ENCODE data around the gene TEP1. TPM values are rescaled to one million over a fixed set of nuclear protein-coding genes. Genes with fewer than 3 reads are reported as not detected.

TEP1 gene
- total and polyA plus RNA-seq, 4 donors: 10.3 to 62.4 (median 38.6) TPM

GRCh38 chr14:20384886-20385285, 28.4 kb downstream of the TEP1 start:
- no peak for DNase-seq
- ATAC-seq (ENCODE audit: low FRiP score): no peak
- Histone ChIP-seq H3K27me3 (ENCODE audit: control insufficient read depth in 1 of 2, insufficient read depth in 2 of 2, low read length in 1 of 2) (no peaks in the 10 kb centered on the region), H3K36me3 (ENCODE audit: control insufficient read depth in 1 of 2, insufficient read depth in 2 of 2, low read length in 1 of 2) (peaks cover 23 to 34% of the 10 kb centered on the region in 2 donors), H3K4me1 (ENCODE audit: control insufficient read depth in 1 of 2, insufficient read depth in 2 of 2, low read length in 2 of 2) (no peaks in the 10 kb centered on the region), H3K4me3 (ENCODE audit: low read length in 2 of 2) (no peak overlapping the region), H3K27ac (ENCODE audit: low read depth in 1 of 2, low read length in 2 of 2) (no peak overlapping the region), H3K9me3 (ENCODE audit: control insufficient read depth, low read length) (no peaks in the 10 kb centered on the region)
- intact Hi-C loops (cut with DNase I): no loop called here
- 90 to 93% methylated on average over 5 of the region's 5 CpGs for WGBS, 2 donors

GRCh38 chr14:20384321-20384720, 29.0 kb downstream of the TEP1 start:
- no peaks in the 10 kb centered on the region for H3K4me1 ChIP-seq (ENCODE audit: control insufficient read depth in 1 of 2, insufficient read depth in 2 of 2, low read length in 2 of 2)
- intact Hi-C loops (cut with DNase I): no loop called here
- DNase-seq (no peak), ATAC-seq (ENCODE audit: low FRiP score) (no peak)
- no peaks in the 10 kb centered on the region for H3K9me3 ChIP-seq (ENCODE audit: control insufficient read depth, low read length)
- no peak overlapping the region for H3K27ac ChIP-seq (ENCODE audit: low read depth in 1 of 2, low read length in 2 of 2)
- H3K4me3 ChIP-seq (ENCODE audit: low read length in 2 of 2): no peak overlapping the region
- no peaks in the 10 kb centered on the region for H3K27me3 ChIP-seq (ENCODE audit: control insufficient read depth in 1 of 2, insufficient read depth in 2 of 2, low read length in 1 of 2)
- 88 to 96% methylated on average over 7 of the region's 7 CpGs for WGBS, 2 donors
- H3K36me3 ChIP-seq (ENCODE audit: control insufficient read depth in 1 of 2, insufficient read depth in 2 of 2, low read length in 1 of 2): peaks cover 20 to 33% of the 10 kb centered on the region in 2 donors

- no peak for ATAC-seq (ENCODE audit: low FRiP score)
- H3K4me1 ChIP-seq (ENCODE audit: control insufficient read depth in 1 of 2, insufficient read depth in 2 of 2, low read length in 2 of 2): no peaks in the 10 kb centered on the region
- no peak overlapping the region for H3K27ac ChIP-seq (ENCODE audit: low read depth in 1 of 2, low read length in 2 of 2)
- H3K36me3 ChIP-seq (ENCODE audit: control insufficient read depth in 1 of 2, insufficient read depth in 2 of 2, low read length in 1 of 2): peaks cover 18 to 31% of the 10 kb centered on the region in 2 donors
- H3K27me3 ChIP-seq (ENCODE audit: control insufficient read depth in 1 of 2, insufficient read depth in 2 of 2, low read length in 1 of 2): no peaks in the 10 kb centered on the region
- intact Hi-C loops (cut with DNase I): no loop called here
- no peak for DNase-seq
- no peaks in the 10 kb centered on the region for H3K9me3 ChIP-seq (ENCODE audit: control insufficient read depth, low read length)
- WGBS, 2 donors: 87 to 91% methylated on average over 5 of the region's 5 CpGs
- no peak overlapping the region for H3K4me3 ChIP-seq (ENCODE audit: low read length in 2 of 2)
Measured at GRCh38 chr14:20383636-20384035, 29.7 kb downstream of the TEP1 start.

GRCh38 chr14:20383032-20383431, 30.3 kb downstream of the TEP1 start:
- 92 to 94% methylated on average over 10 of the region's 10 CpGs for WGBS, 2 donors
- H3K27ac ChIP-seq (ENCODE audit: low read depth in 1 of 2, low read length in 2 of 2): no peak overlapping the region
- intact Hi-C loops (cut with DNase I): no loop called here
- H3K4me1 ChIP-seq (ENCODE audit: control insufficient read depth in 1 of 2, insufficient read depth in 2 of 2, low read length in 2 of 2): no peaks in the 10 kb centered on the region
- ATAC-seq (ENCODE audit: low FRiP score) (no peak), DNase-seq (no peak)
- H3K36me3 ChIP-seq (ENCODE audit: control insufficient read depth in 1 of 2, insufficient read depth in 2 of 2, low read length in 1 of 2): peaks cover 12 to 34% of the 10 kb centered on the region in 2 donors
- H3K4me3 ChIP-seq (ENCODE audit: low read length in 2 of 2): no peak overlapping the region
- H3K9me3 ChIP-seq (ENCODE audit: control insufficient read depth, low read length): no peaks in the 10 kb centered on the region
- H3K27me3 ChIP-seq (ENCODE audit: control insufficient read depth in 1 of 2, insufficient read depth in 2 of 2, low read length in 1 of 2): no peaks in the 10 kb centered on the region

- WGBS, 2 donors: 93% methylated on average over 11 to 12 of the region's 12 CpGs
- Histone ChIP-seq H3K36me3 (ENCODE audit: control insufficient read depth in 1 of 2, insufficient read depth in 2 of 2, low read length in 1 of 2) (peaks cover 11 to 31% of the 10 kb centered on the region in 2 donors), H3K27ac (ENCODE audit: low read depth in 1 of 2, low read length in 2 of 2) (no peak overlapping the region), H3K4me3 (ENCODE audit: low read length in 2 of 2) (no peak overlapping the region), H3K9me3 (ENCODE audit: control insufficient read depth, low read length) (no peaks in the 10 kb centered on the region), H3K27me3 (ENCODE audit: control insufficient read depth in 1 of 2, insufficient read depth in 2 of 2, low read length in 1 of 2) (no peaks in the 10 kb centered on the region), H3K4me1 (ENCODE audit: control insufficient read depth in 1 of 2, insufficient read depth in 2 of 2, low read length in 2 of 2) (no peaks in the 10 kb centered on the region)
- no peak for DNase-seq
- intact Hi-C loops (cut with DNase I): no loop called here
- no peak for ATAC-seq (ENCODE audit: low FRiP score)
Measured at GRCh38 chr14:20382526-20382925, 30.8 kb downstream of the TEP1 start.

GRCh38 chr14:20381341-20381740, 32.0 kb downstream of the TEP1 start:
- DNase-seq (no peak), ATAC-seq (ENCODE audit: low FRiP score) (no peak)
- intact Hi-C loops (cut with DNase I): no loop called here
- H3K36me3 ChIP-seq (ENCODE audit: control insufficient read depth in 1 of 2, insufficient read depth in 2 of 2, low read length in 1 of 2): peaks cover 11 to 30% of the 10 kb centered on the region in 2 donors
- WGBS, 2 donors: 82 to 83% methylated on average over 7 of the region's 7 CpGs
- H3K4me1 ChIP-seq (ENCODE audit: control insufficient read depth in 1 of 2, insufficient read depth in 2 of 2, low read length in 2 of 2): no peaks in the 10 kb centered on the region
- H3K27me3 ChIP-seq (ENCODE audit: control insufficient read depth in 1 of 2, insufficient read depth in 2 of 2, low read length in 1 of 2): no peaks in the 10 kb centered on the region
- H3K9me3 ChIP-seq (ENCODE audit: control insufficient read depth, low read length): no peaks in the 10 kb centered on the region
- no peak overlapping the region for H3K4me3 ChIP-seq (ENCODE audit: low read length in 2 of 2)
- no peak overlapping the region for H3K27ac ChIP-seq (ENCODE audit: low read depth in 1 of 2, low read length in 2 of 2)

GRCh38 chr14:20380681-20381080, 32.6 kb downstream of the TEP1 start:
- no peak overlapping the region for H3K4me3 ChIP-seq (ENCODE audit: low read length in 2 of 2)
- WGBS, 2 donors: 86 to 90% methylated on average over 6 of the region's 6 CpGs
- no peaks in the 10 kb centered on the region for H3K27me3 ChIP-seq (ENCODE audit: control insufficient read depth in 1 of 2, insufficient read depth in 2 of 2, low read length in 1 of 2)
- no peaks in the 10 kb centered on the region for H3K9me3 ChIP-seq (ENCODE audit: control insufficient read depth, low read length)
- ATAC-seq (ENCODE audit: low FRiP score) (no peak), DNase-seq (no peak)
- intact Hi-C loops (cut with DNase I): no loop called here
- no peaks in the 10 kb centered on the region for H3K4me1 ChIP-seq (ENCODE audit: control insufficient read depth in 1 of 2, insufficient read depth in 2 of 2, low read length in 2 of 2)
- no peak overlapping the region for H3K27ac ChIP-seq (ENCODE audit: low read depth in 1 of 2, low read length in 2 of 2)
- H3K36me3 ChIP-seq (ENCODE audit: control insufficient read depth in 1 of 2, insufficient read depth in 2 of 2, low read length in 1 of 2): peaks cover 11 to 27% of the 10 kb centered on the region in 2 donors

- Histone ChIP-seq H3K36me3 (ENCODE audit: control insufficient read depth in 1 of 2, insufficient read depth in 2 of 2, low read length in 1 of 2) (peaks cover 9 to 25% of the 10 kb centered on the region in 2 donors), H3K4me3 (ENCODE audit: low read length in 2 of 2) (no peak overlapping the region), H3K27ac (ENCODE audit: low read depth in 1 of 2, low read length in 2 of 2) (no peak overlapping the region), H3K4me1 (ENCODE audit: control insufficient read depth in 1 of 2, insufficient read depth in 2 of 2, low read length in 2 of 2) (no peaks in the 10 kb centered on the region), H3K9me3 (ENCODE audit: control insufficient read depth, low read length) (no peaks in the 10 kb centered on the region), H3K27me3 (ENCODE audit: control insufficient read depth in 1 of 2, insufficient read depth in 2 of 2, low read length in 1 of 2) (no peaks in the 10 kb centered on the region)
- no peak for DNase-seq
- intact Hi-C loops (cut with DNase I): no loop called here
- ATAC-seq (ENCODE audit: low FRiP score): no peak
- 48 to 51% methylated on average over 1 of the region's 1 CpG for WGBS, 2 donors
Measured at GRCh38 chr14:20379743-20380142, 33.6 kb downstream of the TEP1 start.

GRCh38 chr14:20377171-20377570, 36.1 kb downstream of the TEP1 start:
- peaks cover 17 to 28% of the 10 kb centered on the region in 2 donors for H3K36me3 ChIP-seq (ENCODE audit: control insufficient read depth in 1 of 2, insufficient read depth in 2 of 2, low read length in 1 of 2)
- H3K4me1 ChIP-seq (ENCODE audit: control insufficient read depth in 1 of 2, insufficient read depth in 2 of 2, low read length in 2 of 2): no peaks in the 10 kb centered on the region
- no peaks in the 10 kb centered on the region for H3K27me3 ChIP-seq (ENCODE audit: control insufficient read depth in 1 of 2, insufficient read depth in 2 of 2, low read length in 1 of 2)
- intact Hi-C loops (cut with DNase I): no loop called here
- no peaks in the 10 kb centered on the region for H3K9me3 ChIP-seq (ENCODE audit: control insufficient read depth, low read length)
- ATAC-seq (ENCODE audit: low FRiP score) (no peak), DNase-seq (no peak)
- no peak overlapping the region for H3K4me3 ChIP-seq (ENCODE audit: low read length in 2 of 2)
- WGBS, 2 donors: 92 to 94% methylated on average over 2 of the region's 2 CpGs
- H3K27ac ChIP-seq (ENCODE audit: low read depth in 1 of 2, low read length in 2 of 2): no peak overlapping the region
